DND-41 (cell line): ENCODE measurements around the gene NHLRC4.
A peak's percentile ranks its signal among the peaks of the same experiment; 100 is the strongest.

Experiments used
- ATAC-seq: fragments of 200-7000 bp; cut with Tn5 transposase; 3 replicates; pipeline ENCODE4 v1.9.1; 2021; ENCODE audit warnings: low read depth; ENCODE audit not compliant: insufficient read depth
- DNase-seq: peaks from one replicate; pipeline ENCODE4 v3.0.0-alpha.2; 2020
- H2AFZ ChIP-seq: 2 replicates; pipeline ENCODE4 v1.6.0; 2012; ENCODE audit warnings: low read depth, low read length
- H3K27ac ChIP-seq: 2 replicates; pipeline ENCODE4 v1.5.1; 2012; ENCODE audit warnings: low read length, inconsistent platforms
- H3K27me3 ChIP-seq: fragments of 200-600 bp; sonication (generic); 2 replicates; pipeline ENCODE4 v1.6.0; 2012; ENCODE audit warnings: low read length, mild to moderate bottlenecking, inconsistent platforms; ENCODE audit not compliant: insufficient read depth, poor library complexity
- H3K36me3 ChIP-seq: 2 replicates; pipeline ENCODE4 v1.5.1; 2012; ENCODE audit warnings: low read length, inconsistent platforms; ENCODE audit not compliant: insufficient read depth
- H3K4me1 ChIP-seq: 2 replicates; pipeline ENCODE4 v1.5.1; 2012; ENCODE audit warnings: mild to moderate bottlenecking, low read length; ENCODE audit not compliant: insufficient read depth
- H3K4me2 ChIP-seq: 2 replicates; pipeline ENCODE4 v1.6.0; 2012; ENCODE audit warnings: mild to moderate bottlenecking, moderate library complexity, low read length, inconsistent platforms; ENCODE audit not compliant: insufficient read depth
- H3K4me3 ChIP-seq, 2 experiments: fragments of 200-600 bp in 1 of 2; shearing (Covaris generic) in 1 of 2; 2 replicates each; pipeline ENCODE4 v1.5.1; 2012 to 2016; ENCODE audit warnings: inconsistent platforms in 2 of 2, low read length in 2 of 2, mild to moderate bottlenecking in 2 of 2, low read depth in 1 of 2, moderate library complexity in 1 of 2
- H3K79me2 ChIP-seq: 2 replicates; pipeline ENCODE4 v1.6.0; 2012; ENCODE audit warnings: low read length, inconsistent platforms; ENCODE audit not compliant: insufficient read depth
- H3K9ac ChIP-seq: 2 replicates; pipeline ENCODE4 v1.6.0; 2012; ENCODE audit warnings: low read depth, mild to moderate bottlenecking, inconsistent platforms, low read length, moderate library complexity
- H3K9me3 ChIP-seq: 2 replicates; pipeline ENCODE4 v1.5.1; 2012; ENCODE audit warnings: low read length, moderate library complexity, mild to moderate bottlenecking, inconsistent platforms; ENCODE audit not compliant: insufficient read depth, severe bottlenecking
- H4K20me1 ChIP-seq: 2 replicates; pipeline ENCODE4 v1.6.0; 2012; ENCODE audit warnings: low read length; ENCODE audit not compliant: insufficient read depth
- CTCF ChIP-seq: IDR thresholded peaks from 2 replicates; pipeline ENCODE4 v1.5.1; 2012; ENCODE audit warnings: borderline replicate concordance, low read length, moderate library complexity, mild to moderate bottlenecking; ENCODE audit not compliant: poor library complexity, severe bottlenecking; ENCODE audit errors: extremely low read depth
- EZH2 ChIP-seq: IDR thresholded peaks from 3 replicates; pipeline ENCODE4 v1.6.1; 2012; ENCODE audit warnings: borderline replicate concordance, low read depth, mild to moderate bottlenecking, moderate library complexity, low read length, inconsistent platforms; ENCODE audit not compliant: severe bottlenecking

The NHLRC4 gene

GRCh38 chr16:609984-610383 lies 43.2 kb downstream of the NHLRC4 start:
- no peak overlapping the region for H2AFZ ChIP-seq
- no peaks in the 10 kb centered on the region for H3K4me1 ChIP-seq
- ATAC-seq, result no peak
- H3K27ac ChIP-seq, result no peak overlapping the region
- peaks cover 34% of the 10 kb centered on the region for H3K79me2 ChIP-seq
- no peak overlapping the region for H3K4me3 ChIP-seq
- H3K36me3 ChIP-seq, result no peaks in the 10 kb centered on the region; the same call in 1 of the 2 replicates
- no peak for DNase-seq
- H3K4me2 ChIP-seq, result no peak overlapping the region
- H3K27me3 ChIP-seq, result no peaks in the 10 kb centered on the region
- TF ChIP-seq CTCF (no peak), EZH2 (no peak)
- H3K9ac ChIP-seq, result no peak overlapping the region
- H4K20me1 ChIP-seq, result peaks cover 15% of the 10 kb centered on the region; the same call in 1 of the 2 replicates
- H3K9me3 ChIP-seq, result no peaks in the 10 kb centered on the region

- ATAC-seq, result peak; percentile 72
Observed at GRCh38 chr16:610513-611381, 43.9 kb downstream of the NHLRC4 start.

GRCh38 chr16:615122-615521 lies 48.3 kb downstream of the NHLRC4 start:
- peaks cover 30% of the 10 kb centered on the region for H4K20me1 ChIP-seq
- DNase-seq (no peak), ATAC-seq (no peak)
- no peak overlapping the region for H2AFZ ChIP-seq
- TF ChIP-seq EZH2 (no peak), CTCF (no peak)
- H3K9ac ChIP-seq, result no peak overlapping the region
- H3K36me3 ChIP-seq, result no peaks in the 10 kb centered on the region; the same call in 1 of the 2 replicates
- no peaks in the 10 kb centered on the region for H3K27me3 ChIP-seq
- no peaks in the 10 kb centered on the region for H3K4me1 ChIP-seq
- no peaks in the 10 kb centered on the region for H3K9me3 ChIP-seq
- H3K4me2 ChIP-seq, result no peak overlapping the region
- no peak overlapping the region for H3K27ac ChIP-seq
- H3K79me2 ChIP-seq, result peaks cover 23% of the 10 kb centered on the region
- no peak overlapping the region for H3K4me3 ChIP-seq

More at GRCh38 chr16:610513-611381, 43.9 kb downstream of the NHLRC4 start:
- no peaks in the 10 kb centered on the region for H3K9me3 ChIP-seq
- peaks cover 27% of the 10 kb centered on the region for H3K79me2 ChIP-seq
- no peak overlapping the region for H3K4me3 ChIP-seq
- TF ChIP-seq EZH2 (no peak), CTCF (peak; percentile 71)
- no peaks in the 10 kb centered on the region for H3K27me3 ChIP-seq
- no peak overlapping the region for H3K27ac ChIP-seq
- no peak overlapping the region for H2AFZ ChIP-seq
- peak; percentile 40 for DNase-seq
- no peaks in the 10 kb centered on the region for H3K4me1 ChIP-seq
- no peak overlapping the region for H3K9ac ChIP-seq
- H4K20me1 ChIP-seq, result peaks cover 15% of the 10 kb centered on the region; the same call in 1 of the 2 replicates
- H3K4me2 ChIP-seq, result no peak overlapping the region
- no peaks in the 10 kb centered on the region; the same call in 1 of the 2 replicates for H3K36me3 ChIP-seq
